HG02840 (cell line): ENCODE data around the gene FAXC.

Experiments used
- ATAC-seq: cut with Tn5 transposase; IDR thresholded peaks from one replicate; pipeline ENCODE4 v1.9.1; 2021; ENCODE audit warnings: mild to moderate bottlenecking, moderate library complexity, moderate number of reproducible peaks; ENCODE audit not compliant: unreplicated experiment, low FRiP score

FAXC gene

DNA sequence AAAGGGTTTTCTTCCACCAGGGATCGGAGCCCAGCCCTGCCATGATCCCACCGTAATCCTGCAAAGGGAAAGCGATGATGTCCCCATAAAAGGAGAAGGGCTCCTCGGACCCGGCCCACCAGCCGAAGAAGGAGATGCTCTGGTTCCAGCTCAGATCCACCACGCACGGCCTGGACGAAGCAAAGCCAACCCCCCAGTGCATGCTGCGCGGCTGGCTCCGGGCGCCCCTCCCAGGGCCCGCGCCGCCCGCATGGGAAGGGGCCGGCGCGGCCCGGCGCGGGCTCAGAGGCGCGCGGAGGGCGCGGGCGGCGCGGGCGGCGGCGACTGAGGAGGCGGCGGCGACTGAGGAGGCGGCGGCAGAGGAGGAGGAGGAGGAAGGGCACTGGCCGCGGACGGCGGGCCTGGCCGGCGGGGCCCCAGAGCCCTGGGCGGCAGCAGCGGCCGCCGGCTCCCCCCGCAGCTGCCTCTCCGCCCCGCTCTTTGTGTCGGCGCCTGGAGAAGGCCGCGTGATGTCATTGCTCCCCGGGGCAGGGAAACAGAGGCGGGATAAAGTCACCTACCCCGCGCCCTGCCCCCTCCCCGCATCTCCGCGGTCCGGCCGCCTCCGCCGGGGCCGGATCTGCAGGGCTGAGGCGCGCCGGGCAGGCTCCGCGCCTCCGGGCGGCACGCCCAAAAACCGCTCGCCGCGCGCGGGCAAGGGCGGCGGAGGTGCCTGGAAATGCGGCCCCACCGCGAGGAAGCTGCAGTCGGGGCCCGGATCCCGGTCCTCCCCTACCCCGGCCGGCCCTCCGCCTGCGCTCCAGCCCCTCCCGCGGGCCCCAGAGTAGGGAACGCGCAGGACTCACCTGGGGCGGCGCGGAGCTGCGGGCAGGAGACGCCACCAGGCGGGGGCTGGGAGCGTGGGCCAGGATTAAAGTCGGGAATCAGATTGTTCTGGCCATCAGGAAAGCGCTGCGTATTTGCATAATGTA, at the start of gene FAXC:
FAXC (minus strand) TSS at position 504 of the 971 bp plus-strand sequence; CDS start at position 202, 302 bp downstream.
- no peak for ATAC-seq

DNA sequence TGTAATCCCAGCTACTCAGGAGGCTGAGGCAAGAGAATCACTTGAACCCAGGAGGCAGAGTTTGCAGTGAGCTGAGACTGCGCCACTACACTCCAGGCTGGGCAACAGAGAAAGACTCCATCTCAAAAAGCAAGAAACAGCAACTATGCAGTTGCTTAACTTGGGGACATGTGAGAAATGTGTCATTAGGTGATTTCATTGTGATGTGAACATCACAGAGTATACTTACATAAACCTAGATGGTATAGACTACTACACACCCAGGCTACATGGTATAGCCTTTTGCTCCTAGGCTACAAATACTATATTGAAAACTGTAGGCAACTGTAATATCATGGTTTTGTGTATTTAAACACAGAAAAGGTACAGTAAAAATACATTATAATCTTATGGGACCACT, 47.8 kb upstream of the FAXC start:
- no peak for ATAC-seq

- ATAC-seq, result peak; percentile 72
Measured at GRCh38 chr6:99393698-99394531, 44.4 kb upstream of the FAXC start, which contains the start of gene COQ3. COQ3 (minus strand) TSS chr6:99394195; CDS start chr6:99394179, 16 bp downstream.

- peak; percentile 12 for ATAC-seq
Measured at GRCh38 chr6:99393366-99393697, 43.9 kb upstream of the FAXC start.

- no peak for ATAC-seq
Measured at GRCh38 chr6:99390896-99391295, 41.4 kb upstream of the FAXC start.

GRCh38 chr6:99384507-99384906, 35.0 kb upstream of the FAXC start:
- no peak for ATAC-seq

GRCh38 chr6:99378636-99379035, 29.2 kb upstream of the FAXC start:
- no peak for ATAC-seq

DNA sequence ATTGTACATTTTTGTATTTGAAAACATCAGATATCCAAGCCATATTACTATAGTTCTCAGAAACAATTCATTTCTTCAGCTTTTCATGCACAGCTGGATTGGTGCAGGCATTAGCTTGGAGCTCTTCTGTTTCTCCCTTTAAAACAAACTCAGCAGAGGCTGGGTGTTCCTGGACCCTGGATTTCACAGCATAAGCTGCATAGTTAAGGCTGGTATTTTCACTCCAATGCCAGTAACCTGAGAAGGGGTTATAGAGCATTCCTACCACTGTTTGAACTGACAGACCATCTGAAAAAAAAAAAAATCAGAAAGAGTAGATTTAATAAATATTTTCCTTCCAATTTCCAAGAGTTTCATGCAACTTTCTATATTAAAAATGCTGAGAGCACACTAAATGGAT, 20.1 kb upstream of the FAXC start:
- no peak for ATAC-seq

DNA sequence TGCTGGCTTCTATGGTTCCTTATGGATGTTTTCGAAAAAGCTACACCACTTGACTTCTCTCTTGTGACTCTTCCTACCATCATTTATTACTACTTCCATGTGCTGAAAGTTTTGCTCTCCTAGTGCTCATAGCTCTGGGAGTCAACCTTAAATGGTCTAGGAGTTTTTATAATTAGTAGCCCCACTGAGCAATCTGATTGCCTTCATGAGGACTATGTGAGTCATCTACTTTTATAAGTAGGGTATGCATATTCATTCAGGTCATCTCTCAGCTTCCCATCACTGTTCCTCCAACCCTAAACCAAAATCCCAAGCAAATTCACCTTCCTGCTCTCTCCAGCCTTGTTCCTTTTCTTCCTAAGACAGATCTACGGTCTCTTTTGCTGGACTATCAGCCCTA, 17.4 kb upstream of the FAXC start:
- ATAC-seq, result no peak

- ATAC-seq, result peak; percentile 88
Measured at GRCh38 chr6:99364026-99364425, 14.6 kb upstream of the FAXC start.

DNA sequence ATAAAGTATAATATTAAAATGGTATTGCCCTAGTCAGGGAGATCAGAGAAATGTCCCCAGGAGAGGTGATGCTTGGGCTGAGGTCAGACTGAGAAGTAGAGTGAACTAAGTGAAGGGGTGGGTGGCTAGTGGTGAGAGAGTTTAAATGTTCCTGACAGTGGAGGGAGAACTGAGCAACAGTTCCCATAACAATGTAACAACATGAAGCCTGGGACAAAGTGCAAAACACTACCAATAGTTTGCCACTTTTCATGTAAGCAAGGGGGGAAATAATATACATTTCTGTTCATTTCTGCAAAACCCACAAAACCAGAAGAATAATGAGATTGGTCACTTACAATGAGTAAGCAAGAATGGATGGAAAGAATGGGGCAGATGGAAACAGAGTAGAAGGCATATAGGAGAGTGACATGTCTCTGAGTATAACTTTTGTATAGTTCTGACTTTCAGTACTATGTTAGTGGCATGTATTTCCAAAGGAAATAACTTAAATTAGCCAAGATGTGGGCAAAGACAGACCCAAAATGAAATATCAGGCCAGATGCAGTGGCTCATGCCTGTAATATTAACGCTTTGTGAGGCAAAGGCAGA, 13.3 kb upstream of the FAXC start:
- no peak for ATAC-seq

GRCh38 chr6:99359800-99360199, 10.3 kb upstream of the FAXC start:
- no peak for ATAC-seq

DNA sequence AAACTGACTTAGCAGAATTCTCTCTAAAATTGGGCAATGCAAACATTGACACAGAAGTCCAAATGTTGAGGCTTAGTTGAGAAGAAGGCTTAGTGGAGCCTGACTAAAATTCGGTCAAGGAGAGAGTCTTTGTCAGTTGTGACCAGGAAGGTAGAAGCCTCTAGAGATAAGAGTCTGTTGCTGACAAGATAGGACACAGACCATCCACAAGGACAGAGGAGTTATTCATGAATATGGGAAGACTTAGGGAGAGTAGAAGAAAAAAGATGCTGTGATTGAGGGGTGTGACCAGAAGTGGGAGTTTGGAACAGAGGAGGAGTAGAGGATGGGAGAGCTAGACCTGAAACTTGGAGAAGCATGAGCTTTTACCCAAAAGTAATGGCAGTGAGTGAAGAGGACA, 7.2 kb upstream of the FAXC start:
- ATAC-seq, result no peak

- ATAC-seq, result no peak
Measured at GRCh38 chr6:99354983-99355382, 5.5 kb upstream of the FAXC start.

DNA sequence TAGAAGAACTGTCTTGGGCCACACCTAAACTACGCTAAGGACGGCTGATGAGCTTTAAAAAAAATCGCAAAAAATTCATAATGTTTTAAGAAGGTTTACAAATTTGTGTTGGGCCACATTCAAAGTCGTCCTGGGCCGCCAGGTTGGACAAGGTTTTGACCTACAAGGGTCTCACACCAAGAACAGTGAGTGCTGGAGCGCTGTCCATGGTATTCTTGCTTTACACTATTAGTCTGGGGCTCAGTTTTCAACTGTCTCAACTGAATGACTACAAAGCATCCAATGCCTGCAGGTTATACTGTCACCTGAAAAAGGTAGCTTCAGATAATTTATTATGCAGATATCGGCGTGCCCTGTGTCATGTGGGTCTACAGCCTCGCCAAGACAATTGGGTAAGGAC, 3.7 kb upstream of the FAXC start:
- ATAC-seq, result no peak

- no peak for ATAC-seq
Measured at GRCh38 chr6:99350573-99350972, 1.1 kb upstream of the FAXC start.

DNA sequence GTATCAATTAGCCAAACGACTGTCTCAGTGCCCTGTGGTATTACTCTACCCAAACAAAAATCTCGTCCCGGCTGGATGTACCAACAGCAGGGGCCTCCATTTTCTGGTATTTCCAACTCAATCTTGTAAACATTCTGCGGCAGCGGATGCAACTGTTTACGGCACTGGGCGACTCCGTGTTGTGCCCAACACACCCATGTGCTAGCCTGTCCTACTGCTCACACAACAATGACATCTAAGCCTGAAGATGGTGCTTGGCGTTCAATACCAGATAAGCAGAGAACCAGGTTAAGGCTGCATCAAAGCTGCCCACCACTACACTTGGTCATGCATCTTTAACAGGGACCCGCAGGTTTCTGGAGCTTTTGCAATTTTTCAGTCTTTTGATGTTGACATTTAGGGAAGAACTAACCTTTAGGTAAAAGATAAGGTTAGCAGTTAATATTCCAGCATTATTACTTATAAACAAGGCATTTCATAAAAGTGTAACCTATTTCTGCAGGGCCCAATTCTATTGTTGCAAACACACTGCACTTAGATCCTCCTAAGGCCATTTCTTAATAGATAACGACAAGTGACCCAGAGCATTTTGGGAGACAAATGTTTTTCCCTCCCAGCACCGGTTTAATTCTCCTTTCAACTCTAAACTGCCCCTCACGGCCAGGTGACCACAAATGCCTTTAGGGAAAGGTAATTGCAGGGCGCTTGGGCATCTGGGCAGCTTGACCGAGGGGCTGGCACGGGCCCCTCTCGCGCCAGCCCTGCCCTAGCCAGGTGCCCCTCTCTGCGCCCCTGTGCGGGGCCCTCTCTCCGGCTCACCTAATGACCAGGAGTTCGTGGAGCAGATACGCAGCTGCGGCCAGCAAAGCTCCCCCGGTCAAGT, 945 bp downstream of the FAXC start:
- ATAC-seq, result no peak

DNA sequence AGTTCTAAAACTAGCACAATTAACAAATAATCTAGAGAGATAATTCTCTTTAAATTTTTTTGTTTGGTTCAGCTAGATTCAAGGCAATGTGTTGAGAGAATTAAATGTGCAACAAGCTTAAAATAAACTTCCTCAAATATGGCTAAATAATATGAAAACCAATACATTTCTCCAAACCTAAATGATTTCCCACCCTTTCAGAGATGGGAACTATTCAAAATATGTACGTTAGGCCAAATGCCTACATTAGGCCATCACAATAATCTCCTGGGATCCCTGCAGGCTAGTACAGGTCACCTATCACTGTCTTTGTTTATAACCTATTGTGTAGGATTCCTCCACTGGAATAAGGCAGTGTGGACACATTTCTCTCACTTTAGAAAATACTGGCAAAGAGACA, 1.7 kb downstream of the FAXC start:
- no peak for ATAC-seq

DNA sequence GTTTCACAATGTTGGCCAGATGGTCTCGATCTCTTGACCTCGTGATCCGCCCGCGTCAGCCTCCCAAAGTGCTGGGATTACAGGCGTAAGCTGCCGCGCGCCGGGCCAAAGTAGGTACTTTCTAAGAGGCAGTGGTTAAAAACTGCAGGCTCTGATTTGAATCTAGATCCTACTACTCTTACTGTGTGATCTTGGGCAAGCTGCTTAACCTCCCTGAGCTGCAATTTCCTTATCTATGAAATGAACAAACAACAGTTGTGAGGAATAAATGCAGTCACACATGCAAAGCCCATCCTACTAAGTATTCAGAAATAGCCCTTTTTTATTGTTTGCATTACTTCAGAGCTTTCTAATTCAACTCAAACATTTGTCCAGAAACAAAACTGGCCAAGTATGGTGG, 2.9 kb downstream of the FAXC start:
- no peak for ATAC-seq

- no peak for ATAC-seq
Measured at GRCh38 chr6:99345164-99345563, 4.3 kb downstream of the FAXC start.
